Endothelial cell of umbilical vein (primary cell): ENCODE measurements around the gene TDO2. TPM values are rescaled to one million over a fixed set of nuclear protein-coding genes. Genes with fewer than 3 reads are reported as not detected.

Source experiments
- BruUV-seq: library from RNA; stranded (reverse); fragments of 400-500 nt; replicated peaks from 2 replicates; lab custom pipeline; 2021; lab: Mats Ljungman, UMichigan
- CTCF ChIA-PET: fragments of 300-600, 350-600 bp; sonication (Branson Sonifier 250); formaldehyde crosslinking; loops from one replicate; lab custom pipeline; 2021; ENCODE audit warnings: antibody characterized with exemption, inconsistent platforms; lab: Charles Lee
- POLR2A ChIA-PET: fragments of 300-600, 350-600 bp; sonication (Branson Sonifier 250); formaldehyde crosslinking; loops from one replicate; lab custom pipeline; 2021; ENCODE audit warnings: antibody characterized with exemption, inconsistent platforms; lab: Charles Lee
- DNase-seq: peaks from one replicate; pipeline ENCODE4 v3.0.0-alpha.2; 2011; ENCODE audit warnings: low read depth, low spot score
- FAIRE-seq: peaks from 2 replicates; lab custom pipeline; 2011; peaks lifted over from hg19 to GRCh38; lab: Jason Lieb, UNC
- H2AFZ ChIP-seq: 2 replicates; pipeline ENCODE4 v1.6.0; 2012; ENCODE audit warnings: low read depth, low read length, control low read depth, inconsistent platforms
- H3K27ac ChIP-seq: 2 replicates; pipeline ENCODE4 v1.5.1; 2011; ENCODE audit warnings: low read depth, mild to moderate bottlenecking, control low read depth, low read length, moderate library complexity; ENCODE audit not compliant: insufficient read depth
- H3K27me3 ChIP-seq, 2 experiments: 2 replicates each; pipeline versions ENCODE4 v1.6.0 to v1.6.1; 2011; ENCODE audit warnings: low read length in 2 of 2, mixed read lengths in 1 of 2; ENCODE audit not compliant: control insufficient read depth in 2 of 2, insufficient read depth in 2 of 2
- H3K36me3 ChIP-seq, 2 experiments: 2 replicates in 1 of 2; 3 replicates in 1 of 2; pipeline ENCODE4 v1.5.1; 2011; ENCODE audit warnings: low read length in 2 of 2, mild to moderate bottlenecking in 1 of 2, moderate library complexity in 1 of 2; ENCODE audit not compliant: control insufficient read depth in 2 of 2, insufficient read depth in 2 of 2; ENCODE audit errors: extremely low read depth in 1 of 2
- H3K4me1 ChIP-seq: 3 replicates; pipeline ENCODE4 v1.5.1; 2011; ENCODE audit warnings: mild to moderate bottlenecking, low read length; ENCODE audit not compliant: control insufficient read depth, insufficient read depth; ENCODE audit errors: extremely low read depth
- H3K4me2 ChIP-seq: 2 replicates; pipeline ENCODE4 v1.6.1; 2011; ENCODE audit warnings: low read length, control low read depth, mixed read lengths; ENCODE audit not compliant: insufficient read depth
- H3K4me3 ChIP-seq, 3 experiments: fragments of 200-600 bp in 1 of 3; sonication (generic), shearing (Covaris generic) in 1 of 3; replicated peaks in 1 of 3; 2 replicates each; pipeline ENCODE4 v1.5.1; 2011 to 2016; ENCODE audit warnings: control low read depth in 3 of 3, low read length in 3 of 3, mild to moderate bottlenecking in 2 of 3, inconsistent platforms in 1 of 3, low read depth in 1 of 3, moderate library complexity in 1 of 3; ENCODE audit not compliant: insufficient read depth in 1 of 3
- H3K79me2 ChIP-seq: 2 replicates; pipeline ENCODE4 v1.6.0; 2012; ENCODE audit warnings: low read length, inconsistent platforms; ENCODE audit not compliant: control insufficient read depth, insufficient read depth
- H3K9ac ChIP-seq: replicated peaks from 2 replicates; pipeline ENCODE3; 2011; ENCODE audit warnings: low read length, control low read depth; ENCODE audit not compliant: insufficient read depth; ENCODE audit errors: extremely low read depth
- H3K9me1 ChIP-seq: replicated peaks from 3 replicates; pipeline ENCODE4 v1.6.0; 2011; ENCODE audit warnings: mild to moderate bottlenecking, low read length; ENCODE audit not compliant: control insufficient read depth, insufficient read depth; ENCODE audit errors: extremely low read depth
- H3K9me3 ChIP-seq: replicated peaks from 2 replicates; pipeline ENCODE4 v1.5.1; 2012; ENCODE audit warnings: low read length, inconsistent platforms; ENCODE audit not compliant: control insufficient read depth, insufficient read depth
- H4K20me1 ChIP-seq: replicated peaks from 2 replicates; pipeline ENCODE3; 2011; ENCODE audit warnings: mild to moderate bottlenecking, low read length; ENCODE audit not compliant: control insufficient read depth, insufficient read depth; ENCODE audit errors: extremely low read depth
- CTCF ChIP-seq, 2 donors: IDR thresholded peaks; 1 replicate in 1 of 2; 2 replicates in 1 of 2; pipeline ENCODE4 v1.5.1; 2011; ENCODE audit warnings: low read length in 2 of 2, mild to moderate bottlenecking in 2 of 2, moderate library complexity in 2 of 2, control low read depth in 1 of 2, inconsistent platforms in 1 of 2, low read depth in 1 of 2; ENCODE audit not compliant: insufficient read depth in 1 of 2; ENCODE audit errors: extremely low read depth in 1 of 2
- EZH2 ChIP-seq: IDR thresholded peaks from 2 replicates; pipeline ENCODE4 v1.6.1; 2012; ENCODE audit warnings: borderline replicate concordance, low read depth, mild to moderate bottlenecking, moderate library complexity, low read length, inconsistent platforms; ENCODE audit not compliant: severe bottlenecking
- FOS ChIP-seq: IDR thresholded peaks from 2 replicates; pipeline ENCODE4 v1.6.1; 2011; ENCODE audit warnings: mild to moderate bottlenecking, low read length, moderate library complexity, borderline replicate concordance; ENCODE audit not compliant: insufficient read depth
- GATA2 ChIP-seq: IDR thresholded peaks from 2 replicates; pipeline ENCODE4 v1.7.0; 2011; ENCODE audit warnings: low read depth, mild to moderate bottlenecking, moderate library complexity, mixed read lengths, low read length; ENCODE audit not compliant: insufficient read length, insufficient read depth
- JUN ChIP-seq: IDR thresholded peaks from 2 replicates; pipeline ENCODE4 v1.6.1; 2011; ENCODE audit warnings: borderline replicate concordance, low read depth; ENCODE audit not compliant: insufficient read length, insufficient read depth
- MAX ChIP-seq: IDR thresholded peaks from 2 replicates; pipeline ENCODE4 v1.6.1; 2011; ENCODE audit not compliant: insufficient read depth, insufficient read length
- MYC ChIP-seq: IDR thresholded peaks from one replicate; pipeline ENCODE4 v1.6.1; 2011; ENCODE audit warnings: mild to moderate bottlenecking, low read depth, low read length
- POLR2A ChIP-seq: IDR thresholded peaks from 2 replicates; pipeline ENCODE4 v1.6.1; 2012; ENCODE audit warnings: low read depth, mild to moderate bottlenecking, control low read depth, low read length
- POLR2AphosphoS5 ChIP-seq: IDR thresholded peaks from 2 replicates; pipeline ENCODE4 v1.6.1; 2012; ENCODE audit warnings: low read depth, mild to moderate bottlenecking, control low read depth, low read length, moderate library complexity; ENCODE audit not compliant: insufficient read depth
- dilution Hi-C: fragments of 300-500 bp; cut with MboI; formaldehyde crosslinking; loops from one replicate; pipeline ENCODE4 v1.15.0; 2019; ENCODE audit warnings: low sequenced_read_pairs; ENCODE audit not compliant: extremely low pct_ligation_motif_present
- intact Hi-C: fragments of 100-400 bp; cut with micrococcal nuclease; formaldehyde crosslinking; loops from one replicate; pipeline ENCODE4 v1.10.0; 2022
- polyA plus RNA-seq, 4 experiments: library from polyadenylated mRNA; depleted of rRNA in 3 of 4; stranded (reverse) in 3 of 4; unstranded in 1 of 4; fragments of >200 nt; gene quantifications; 2 replicates each; pipeline versions ENCODE4 v1.2.1 to v1.2.3, GENCODE V29; 2011 to 2012; ENCODE audit warnings: missing spikeins in 1 of 4
- total RNA-seq: library from RNA; stranded (reverse); gene quantifications from 2 replicates; pipeline ENCODE4 v1.2.3, GENCODE V29; 2021

Gene TDO2
- total and polyA plus RNA-seq, 2 donors (not counting 3 experiments of a cell fraction or from before 2014, with no cell fraction given) = not detected

- no peak for TF ChIP-seq FOS
- no peak for TF ChIP-seq CTCF (IDR thresholded peaks at IDR 0.05; ENCODE audit: extremely low read depth in 1 of 2, insufficient read depth in 1 of 2, low read depth in 1 of 2, low read length in 2 of 2)
- TF ChIP-seq MYC = no peak
- no peak for TF ChIP-seq MAX
- TF ChIP-seq POLR2AphosphoS5 = no peak
- TF ChIP-seq JUN = no peak
- no peak for TF ChIP-seq EZH2
- TF ChIP-seq GATA2 = no peak
- TF ChIP-seq POLR2A = no peak
- FAIRE-seq = no peak
- dilution Hi-C loops = no loop called here
These were observed 21.9 kb upstream of the TDO2 start for GRCh38 chr4:155881555-155881954.

More at GRCh38 chr4:155881555-155881954, 21.9 kb upstream of the TDO2 start:
- Histone ChIP-seq H3K79me2 (no peaks in the 10 kb centered on the region), H2AFZ (no peak overlapping the region), H3K27me3 (no peaks in the 10 kb centered on the region), H3K4me2 (no peak overlapping the region), H3K9me1 (no peaks in the 10 kb centered on the region), H3K9me3 (no peaks in the 10 kb centered on the region), H3K9ac (no peak overlapping the region), H3K27ac (no peak overlapping the region), H3K36me3 (no peaks in the 10 kb centered on the region), H3K4me1 (no peaks in the 10 kb centered on the region), H3K4me3 (no peak overlapping the region), H4K20me1 (no peaks in the 10 kb centered on the region)
- CTCF ChIA-PET = no interaction called here
- DNase-seq = no peak
- POLR2A ChIA-PET = no interaction called here
- intact Hi-C loops = no loop called here
- BruUV-seq = no TSS peak
